Endodermal cell (in vitro differentiated cells): Measurements from ENCODE around the gene PURA. TPM values are rescaled to one million over a fixed set of nuclear protein-coding genes. Genes with fewer than 3 reads are reported as not detected.

Source experiments
- DNase-seq: peaks from one replicate; pipeline ENCODE4 v3.0.0-alpha.2; 2017
- H3K27ac ChIP-seq: 2 replicates; pipeline ENCODE4 v1.5.1; 2013; ENCODE audit warnings: mild to moderate bottlenecking, low read depth, low read length, moderate library complexity
- H3K27me3 ChIP-seq: 2 replicates; pipeline ENCODE4 v1.6.1; 2013; ENCODE audit warnings: mild to moderate bottlenecking, low read length, moderate library complexity; ENCODE audit not compliant: insufficient read depth, control insufficient read depth, poor library complexity, severe bottlenecking
- H3K36me3 ChIP-seq: 2 replicates; pipeline ENCODE4 v1.7.0; 2013; ENCODE audit warnings: mild to moderate bottlenecking, low read length, moderate library complexity; ENCODE audit not compliant: control insufficient read depth, insufficient read depth
- H3K4me1 ChIP-seq: one replicate; pipeline ENCODE4 v1.7.0; 2013; ENCODE audit warnings: low read length; ENCODE audit not compliant: control insufficient read depth, insufficient read depth
- H3K4me3 ChIP-seq: 2 replicates; pipeline ENCODE4 v1.5.1; 2013; ENCODE audit warnings: mild to moderate bottlenecking, low read length, moderate library complexity
- H3K9ac ChIP-seq: 2 replicates; pipeline ENCODE4 v1.6.1; 2013; ENCODE audit warnings: mild to moderate bottlenecking, low read length, moderate library complexity; ENCODE audit not compliant: poor library complexity, severe bottlenecking; ENCODE audit errors: extremely low read depth
- H3K9me3 ChIP-seq: 2 replicates; pipeline ENCODE4 v1.6.1; 2013; ENCODE audit warnings: mild to moderate bottlenecking, low read length, moderate library complexity; ENCODE audit not compliant: control insufficient read depth
- H3K27ac Mint-ChIP-seq: 2 replicates; pipeline ENCODE4 v1.8.0; 2020; ENCODE audit warnings: mixed read lengths
- H3K27me3 Mint-ChIP-seq: 2 replicates; pipeline ENCODE4 v1.8.0; 2021; ENCODE audit warnings: mild to moderate bottlenecking, mixed read lengths; ENCODE audit not compliant: insufficient read depth
- H3K36me3 Mint-ChIP-seq: 2 replicates; pipeline ENCODE4 v1.8.0; 2020; ENCODE audit warnings: low read depth, mixed read lengths
- H3K4me1 Mint-ChIP-seq: 2 replicates; pipeline ENCODE4 v1.8.0; 2020; ENCODE audit warnings: mixed read lengths
- H3K4me3 Mint-ChIP-seq: 2 replicates; pipeline ENCODE4 v1.8.0; 2020; ENCODE audit warnings: mild to moderate bottlenecking, moderate library complexity, mixed read lengths
- H3K9me3 Mint-ChIP-seq: 2 replicates; pipeline ENCODE4 v1.8.0; 2020; ENCODE audit warnings: mild to moderate bottlenecking, mixed read lengths
- CTCF ChIP-seq: fragments of 200-600 bp; sonication (generic); conservative IDR thresholded peaks from 2 replicates; pipeline ENCODE4 v1.5.0; 2021; ENCODE audit warnings: antibody characterized with exemption, mild to moderate bottlenecking
- WGBS, 2 experiments: methylation state at CpG; one replicate each; pipeline versions ENCODE4 v1.1.5 to v1.1.7; 2013; ENCODE audit warnings: missing lambda C conversion rate in 2 of 2, mixed read lengths in 1 of 2; ENCODE audit not compliant: insufficient coverage in 1 of 2, insufficient read length in 1 of 2; 5-methylcytosine and 5-hydroxymethylcytosine counted together
- total RNA-seq, 2 donors: library from RNA; stranded (reverse); fragmentation: NEBNext Ultra II Directional in 1 of 2; extraction: Animal tissue kit (Norgen Biotek cat#: 25700) in 1 of 2; gene quantifications; 2 replicates in 1 of 2; 3 replicates in 1 of 2; pipeline ENCODE4 v1.2.1, GENCODE V29; 2021

Gene PURA
- total RNA-seq, 2 donors from 2014 or later: 6.8 to 7.7 TPM

- Mint-ChIP-seq H3K27me3 (peaks cover 80% of the 10 kb centered on the region), H3K27ac (no peak overlapping the region), H3K36me3 (no peaks in the 10 kb centered on the region), H3K4me3 (no peak overlapping the region), H3K9me3 (no peaks in the 10 kb centered on the region), H3K4me1 (peaks cover 45% of the 10 kb centered on the region)
- H3K27ac ChIP-seq: no peak overlapping the region
- TF ChIP-seq CTCF: no peak
- WGBS, 2 experiments: 56% methylated on average over 1 of the region's 2 CpGs; no CpG with 5 or more reads in 1 of the 2 experiments
- H3K36me3 ChIP-seq: no peaks in the 10 kb centered on the region
- H3K9me3 ChIP-seq: no peaks in the 10 kb centered on the region
- H3K4me3 ChIP-seq: peak overlapping the region; percentile 83
- DNase-seq: no peak
- peaks cover 74% of the 10 kb centered on the region for H3K27me3 ChIP-seq
- no peak overlapping the region for H3K9ac ChIP-seq
- H3K4me1 ChIP-seq: peaks cover 12% of the 10 kb centered on the region
Measured at GRCh38 chr5:140109759-140110645, 3.9 kb upstream of the PURA start.

- Histone ChIP-seq H3K36me3 (no peaks in the 10 kb centered on the region), H3K4me3 (no peak overlapping the region), H3K27me3 (peaks cover 71% of the 10 kb centered on the region), H3K9me3 (no peaks in the 10 kb centered on the region), H3K4me1 (peaks cover 12% of the 10 kb centered on the region), H3K27ac (no peak overlapping the region), H3K9ac (no peak overlapping the region)
- Mint-ChIP-seq H3K36me3 (no peaks in the 10 kb centered on the region), H3K9me3 (no peaks in the 10 kb centered on the region), H3K27me3 (peaks cover 74% of the 10 kb centered on the region), H3K27ac (no peak overlapping the region), H3K4me3 (no peak overlapping the region), H3K4me1 (peaks cover 46% of the 10 kb centered on the region)
- WGBS, 2 experiments: 10% methylated on average over 1 of the region's 1 CpG; no CpG with 5 or more reads in 1 of the 2 experiments
- no peak for DNase-seq
- TF ChIP-seq CTCF: no peak
Measured at GRCh38 chr5:140110646-140110957, 3.3 kb upstream of the PURA start.

GRCh38 chr5:140111011-140111858, 2.7 kb upstream of the PURA start:
- peaks cover 73% of the 10 kb centered on the region for H3K27me3 Mint-ChIP-seq
- no peaks in the 10 kb centered on the region for H3K36me3 Mint-ChIP-seq
- Histone ChIP-seq H3K36me3 (no peaks in the 10 kb centered on the region), H3K27me3 (peaks cover 71% of the 10 kb centered on the region), H3K9ac (no peak overlapping the region), H3K4me3 (no peak overlapping the region), H3K4me1 (peaks cover 12% of the 10 kb centered on the region), H3K27ac (no peak overlapping the region), H3K9me3 (no peaks in the 10 kb centered on the region)
- no peaks in the 10 kb centered on the region for H3K9me3 Mint-ChIP-seq
- peak overlapping the region; percentile 26 for H3K4me3 Mint-ChIP-seq
- DNase-seq: peak; percentile 78
- no peak for TF ChIP-seq CTCF
- no peak overlapping the region for H3K27ac Mint-ChIP-seq
- WGBS, 2 experiments: 5 to 7% methylated on average over 9 to 18 of the region's 18 CpGs
- peaks cover 41% of the 10 kb centered on the region for H3K4me1 Mint-ChIP-seq
